GM21360 (cell line): ENCODE data around the gene CCL26.
"Not testable (repeated sequence)": the region's sequence is repeated elsewhere in the genome, so short reads cannot be mapped to it uniquely, and the experiment has no call there.

ENCODE experiments used
- ATAC-seq: cut with Tn5 transposase; IDR thresholded peaks from one replicate; pipeline ENCODE4 v1.9.1; 2021; ENCODE audit warnings: mild to moderate bottlenecking, moderate library complexity; ENCODE audit not compliant: unreplicated experiment

The CCL26 gene

DNA sequence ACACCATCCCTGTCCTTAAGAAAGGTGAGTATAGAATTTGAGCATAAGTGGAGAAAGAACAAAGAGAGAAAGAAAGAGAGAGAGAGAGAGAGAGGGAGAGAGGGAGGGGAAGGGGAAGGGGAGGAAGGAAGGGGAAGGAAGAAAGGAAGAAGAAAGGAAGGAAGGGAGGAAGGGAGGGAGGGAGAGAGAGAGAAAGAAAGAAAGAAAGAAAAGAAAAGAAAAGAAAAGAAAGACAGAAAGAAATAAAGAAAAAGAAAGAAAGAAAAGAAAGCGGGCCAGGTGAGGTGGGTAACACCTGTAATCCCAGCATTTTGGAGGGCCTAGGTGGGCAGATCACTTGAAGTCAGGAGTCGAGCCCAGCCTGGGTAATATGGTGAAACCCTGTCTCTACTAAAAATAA lies 21.7 kb upstream of the CCL26 start:
- ATAC-seq, result no peak

DNA sequence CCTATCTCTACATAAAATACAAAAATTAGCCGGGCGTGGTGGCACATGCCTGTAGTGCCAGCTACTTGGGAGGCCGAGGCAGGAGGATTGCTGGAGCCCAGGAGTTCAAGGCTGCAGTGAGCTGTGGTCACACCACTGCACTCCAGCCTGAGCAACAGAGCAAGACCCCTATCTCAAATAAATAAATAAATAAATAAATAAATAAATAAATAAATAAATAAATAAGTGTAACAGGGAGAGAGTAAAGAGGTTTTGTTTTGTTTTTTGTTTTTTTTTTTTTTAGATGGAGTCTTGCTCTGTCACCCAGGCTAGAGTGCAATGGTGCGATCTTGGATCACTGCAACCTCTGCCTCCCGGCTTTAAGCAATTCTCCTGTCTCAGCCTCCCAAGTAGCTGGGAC lies 20.6 kb upstream of the CCL26 start:
- ATAC-seq, result not testable (repeated sequence)

- no peak for ATAC-seq
Measured at GRCh38 chr7:75789361-75789924, 17.4 kb upstream of the CCL26 start.

GRCh38 chr7:75788154-75788847 lies 16.3 kb upstream of the CCL26 start:
- not testable (repeated sequence) for ATAC-seq

DNA sequence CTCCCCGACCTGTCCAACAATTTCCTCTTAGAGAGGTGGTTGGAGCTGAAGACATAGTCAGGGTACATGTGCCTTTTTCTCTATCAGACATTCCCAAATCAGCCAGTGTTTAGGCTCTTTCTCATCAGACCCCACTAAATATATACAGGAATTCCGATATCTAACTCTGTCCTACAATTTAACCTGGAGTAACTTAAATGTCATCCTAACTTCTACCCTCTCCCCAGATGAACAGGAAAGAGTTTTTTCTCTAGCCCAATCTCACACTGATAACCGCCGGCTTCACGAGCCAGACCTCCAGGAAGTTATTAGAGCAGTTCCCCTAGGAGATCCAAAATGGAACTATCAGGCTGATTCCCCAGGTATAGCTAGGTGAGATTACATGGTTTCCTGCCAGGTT lies 11.0 kb upstream of the CCL26 start:
- ATAC-seq, result not testable (repeated sequence)

DNA sequence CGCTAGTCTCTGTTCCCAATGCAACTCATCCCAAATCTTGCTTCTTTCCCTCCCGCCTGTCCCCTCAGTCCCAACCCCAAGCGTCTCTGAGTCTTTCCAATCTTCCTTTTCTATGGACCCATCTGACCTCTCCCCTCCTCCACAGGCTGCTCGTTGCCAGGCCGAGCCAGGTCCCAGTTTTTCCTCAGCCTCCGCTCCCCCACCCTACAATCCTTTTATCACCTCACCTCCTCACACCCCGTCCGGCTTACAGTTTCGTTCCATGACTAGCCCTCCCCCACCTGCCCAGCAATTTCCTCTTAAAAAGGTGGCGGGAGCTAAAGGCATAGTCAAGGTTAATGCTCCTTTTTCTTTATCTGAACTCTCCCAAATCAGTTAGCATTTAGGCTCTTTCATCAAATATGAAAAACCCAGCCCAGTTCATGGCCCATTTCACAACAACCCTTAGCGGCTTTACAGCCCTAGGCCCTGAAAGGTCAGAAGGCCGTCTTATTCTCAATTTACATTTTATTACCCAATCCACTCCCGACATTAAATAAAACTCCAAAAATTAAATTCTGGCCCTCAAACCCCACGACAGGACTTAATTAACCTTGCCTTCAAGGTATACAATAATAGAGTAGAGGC lies 8.7 kb upstream of the CCL26 start:
- ATAC-seq, result not testable (repeated sequence)

DNA sequence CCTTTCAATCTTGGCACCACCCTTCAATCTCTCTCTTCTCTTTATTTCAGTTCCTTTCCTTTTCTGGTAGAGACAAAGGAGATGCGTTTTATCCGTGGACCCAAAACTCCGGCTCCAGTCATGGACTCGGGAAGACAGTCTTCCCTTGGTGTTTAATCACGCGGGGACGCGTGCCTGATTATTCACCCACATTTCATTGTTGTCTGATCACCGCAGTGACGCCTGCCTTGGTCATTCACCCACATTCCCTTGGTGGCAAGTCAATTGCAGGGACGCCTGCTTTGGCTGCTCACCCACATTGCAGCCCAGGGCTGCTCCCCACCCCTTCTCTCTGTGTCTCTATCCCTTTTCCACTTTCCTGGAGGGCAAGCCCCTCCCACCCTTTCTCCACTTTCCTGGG lies 7.5 kb upstream of the CCL26 start:
- not testable (repeated sequence) for ATAC-seq

DNA sequence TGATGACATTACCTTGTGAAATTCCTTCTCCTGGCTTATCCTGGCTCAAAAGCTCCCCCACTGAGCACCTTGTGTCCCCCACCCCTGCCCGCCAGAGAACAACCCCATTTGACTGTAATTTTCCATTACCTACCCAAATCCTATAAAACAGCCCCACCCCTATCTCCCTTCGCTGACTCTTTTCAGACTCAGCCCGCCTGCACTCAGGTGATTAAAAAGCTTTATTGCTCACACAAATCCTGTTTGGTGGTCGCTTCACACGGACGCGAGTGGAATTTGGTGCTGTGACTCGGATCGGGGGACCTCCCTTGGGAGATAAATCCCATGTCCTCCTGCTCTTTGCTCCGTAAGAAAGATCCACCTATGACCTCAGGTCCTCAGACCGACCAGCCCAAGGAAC lies 7.0 kb upstream of the CCL26 start:
- ATAC-seq, result not testable (repeated sequence)

DNA sequence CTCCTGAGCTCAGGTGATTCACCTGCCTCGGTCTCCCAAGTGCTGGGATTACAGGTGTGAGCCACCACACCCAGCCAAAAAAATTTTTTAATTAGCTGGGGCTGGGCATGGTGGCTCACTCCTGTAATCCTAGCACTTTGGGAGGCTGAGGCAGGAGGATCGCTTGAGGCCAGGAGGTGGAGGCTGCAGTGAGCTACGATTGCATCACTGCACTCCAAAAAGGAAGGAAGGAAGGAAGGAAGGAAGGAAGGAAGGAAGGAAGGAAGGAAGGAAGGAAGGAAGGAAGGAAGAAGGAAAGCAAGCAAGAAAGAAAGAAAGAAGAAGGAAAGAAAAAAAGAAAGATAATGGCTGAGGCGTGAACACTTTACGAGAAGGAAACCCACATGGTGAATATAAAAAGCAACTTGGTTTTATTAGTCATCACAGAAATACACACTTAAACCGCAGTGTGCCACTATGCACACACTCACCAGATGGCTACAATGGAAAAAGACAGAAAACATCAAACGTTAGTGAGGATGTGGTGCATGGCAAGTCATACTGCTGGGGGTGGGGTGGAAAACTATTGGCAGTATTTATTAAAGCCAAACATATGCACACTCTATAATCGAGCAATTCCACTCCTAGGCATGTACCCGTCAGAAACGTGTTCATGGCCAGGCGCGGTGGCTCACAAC lies 4.4 kb upstream of the CCL26 start:
- no peak for ATAC-seq

GRCh38 chr7:75773958-75774357 lies 1.9 kb upstream of the CCL26 start:
- not testable (repeated sequence) for ATAC-seq

DNA sequence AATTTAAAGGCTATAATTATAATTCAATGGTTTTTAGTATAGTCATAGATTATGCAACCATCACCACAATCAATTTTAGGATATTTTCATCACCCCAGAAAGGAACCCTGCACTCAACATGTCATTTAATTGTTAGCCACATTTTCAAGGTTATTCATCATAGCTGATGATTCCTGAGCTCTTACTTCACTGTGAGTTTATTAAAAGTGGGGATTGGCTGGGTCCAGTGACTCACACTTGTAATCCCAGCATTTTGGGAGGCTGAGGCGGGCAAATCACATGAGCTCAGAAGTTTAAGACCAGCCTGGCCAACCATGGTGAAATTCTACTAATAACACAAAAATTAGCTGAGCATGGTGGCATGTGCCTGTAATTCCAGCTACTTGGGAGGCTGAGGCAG lies 787 bp downstream of the CCL26 start:
- no peak for ATAC-seq

DNA sequence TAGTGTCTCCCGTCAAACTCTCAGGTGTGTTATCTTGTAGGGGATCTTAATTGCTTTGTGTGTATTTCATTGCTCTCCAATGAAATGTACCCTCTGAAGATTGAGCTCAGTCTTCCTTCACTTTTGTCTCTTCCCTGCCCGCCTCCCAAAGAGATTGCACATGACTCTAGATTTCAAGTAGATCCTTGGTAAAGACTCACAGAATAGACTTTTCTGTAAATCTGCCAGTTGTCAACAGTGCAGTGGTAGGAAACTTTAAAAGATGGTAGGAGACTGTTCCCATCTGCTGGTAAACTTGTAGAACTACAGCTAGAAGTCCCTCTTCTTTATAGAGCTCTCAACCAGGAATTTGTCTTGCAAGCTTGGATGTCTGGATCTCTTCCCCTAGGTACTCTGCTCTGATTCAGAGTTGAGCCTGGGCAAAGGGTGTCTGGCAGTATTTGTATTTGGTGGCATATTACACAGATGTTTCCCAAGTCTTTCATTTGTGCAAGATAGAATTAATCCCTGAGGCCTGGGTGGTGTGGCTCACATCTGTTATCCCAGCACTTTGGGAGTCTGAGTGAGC lies 9.6 kb downstream of the CCL26 start:
- no peak for ATAC-seq

DNA sequence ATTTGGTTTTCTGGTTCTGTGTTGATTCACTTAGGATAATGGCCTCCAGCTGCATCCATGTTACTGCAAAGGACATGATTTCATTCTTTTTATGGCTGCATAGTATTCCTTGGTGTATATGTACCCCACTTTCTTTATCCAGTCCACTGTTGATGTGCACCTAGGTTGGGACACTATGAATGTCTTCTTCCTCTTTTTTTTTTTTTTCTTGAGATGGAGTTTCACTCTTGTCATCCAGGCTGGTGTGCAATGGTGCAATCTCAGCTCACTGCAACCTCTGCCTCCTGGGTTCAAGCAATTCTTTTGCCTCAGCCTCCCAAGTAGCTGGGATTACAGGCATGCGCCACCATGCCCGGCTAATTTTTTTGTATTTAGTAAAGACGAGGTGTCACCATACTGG lies 10.2 kb downstream of the CCL26 start:
- ATAC-seq, result not testable (repeated sequence)

DNA sequence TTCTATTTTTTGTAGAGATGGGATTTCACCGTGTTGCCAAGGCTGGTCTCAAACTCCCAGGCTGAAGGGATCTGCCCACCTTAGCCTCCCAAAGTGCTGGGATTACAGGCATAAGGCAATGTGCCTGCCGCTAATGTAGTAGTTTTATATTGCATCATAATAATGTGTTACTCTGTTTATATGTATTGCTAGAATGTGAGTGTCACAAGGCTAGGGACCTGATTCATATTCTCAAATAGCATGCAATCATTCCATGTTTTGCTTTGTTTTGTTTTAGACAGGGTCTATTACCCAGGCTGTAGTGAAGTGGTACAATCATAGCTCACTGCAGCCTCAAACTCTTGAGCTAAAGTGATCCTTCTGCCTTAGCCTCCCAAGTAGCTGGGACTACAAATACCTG lies 13.5 kb downstream of the CCL26 start:
- ATAC-seq, result no peak

DNA sequence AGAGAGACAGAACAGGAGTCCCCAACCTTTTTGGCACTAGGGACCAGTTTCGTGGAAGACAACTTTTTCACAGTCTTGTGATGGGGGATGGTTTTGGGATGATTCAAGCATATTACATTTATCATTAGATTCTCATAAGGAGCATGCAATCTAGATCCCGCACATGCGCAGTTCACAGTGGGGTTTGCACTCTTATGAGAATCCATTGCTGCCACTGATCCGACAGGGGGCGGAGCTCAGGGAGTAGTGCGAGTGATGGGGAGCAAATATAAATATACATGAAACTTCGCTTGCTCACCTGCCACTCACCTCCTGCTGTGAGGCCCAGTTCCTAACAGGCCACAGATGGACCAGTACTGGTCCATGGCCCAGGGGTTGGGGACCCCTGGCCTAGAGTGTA lies 14.2 kb downstream of the CCL26 start:
- ATAC-seq, result no peak

DNA sequence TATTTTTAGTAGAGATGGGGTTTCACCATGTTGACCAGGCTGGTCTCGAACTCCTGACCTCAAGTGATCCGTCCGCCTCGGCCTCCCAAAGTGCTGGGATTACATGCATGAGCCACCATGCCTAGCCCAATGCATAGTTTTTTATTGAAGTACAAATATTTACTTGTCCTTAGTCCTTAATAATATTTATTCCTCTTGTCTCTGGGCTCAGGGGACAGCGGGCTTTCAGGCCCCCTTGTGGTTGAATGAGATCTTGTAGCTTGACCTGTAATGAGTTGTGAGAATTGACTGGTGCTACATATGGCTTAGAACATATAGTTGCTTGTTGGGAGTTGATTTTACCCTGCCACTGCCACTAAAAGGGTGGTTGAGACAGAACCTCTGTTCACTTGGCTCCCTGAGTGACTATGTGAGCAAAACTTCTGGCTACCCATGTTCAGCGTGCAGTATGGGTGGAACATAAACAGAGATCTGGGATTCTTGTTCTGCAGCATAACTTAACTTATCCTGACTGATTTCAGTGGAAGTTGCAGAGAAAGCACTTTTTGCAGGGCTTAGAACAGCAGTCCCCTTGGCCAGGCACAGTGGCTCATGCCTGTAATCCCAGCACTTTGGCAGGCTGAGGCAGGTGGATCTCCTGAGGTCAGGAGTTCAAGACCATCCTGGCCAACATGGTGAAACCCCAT lies 14.9 kb downstream of the CCL26 start:
- ATAC-seq, result no peak

- no peak for ATAC-seq
Measured at GRCh38 chr7:75756206-75756990, 15.6 kb downstream of the CCL26 start.

DNA sequence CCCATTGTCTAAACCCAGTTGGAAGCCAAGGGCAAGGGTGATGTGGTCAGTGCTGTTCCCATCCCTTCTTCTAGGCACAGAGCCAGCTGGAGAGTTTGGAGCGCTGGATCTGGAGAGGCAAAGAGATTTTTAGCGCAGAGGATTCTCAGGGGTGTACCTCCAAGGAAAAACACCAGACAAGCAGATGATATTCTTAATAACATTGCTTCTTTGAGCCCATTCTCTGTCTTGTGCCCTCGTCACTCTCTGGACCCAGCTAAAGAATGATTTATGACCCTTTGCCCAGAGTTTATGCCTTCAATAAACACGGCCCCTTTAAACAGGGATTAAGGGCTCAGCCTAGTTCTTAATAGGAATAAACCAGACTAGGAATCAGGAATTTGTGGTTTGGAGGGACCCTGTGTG lies 28.6 kb downstream of the CCL26 start:
- no peak for ATAC-seq

DNA sequence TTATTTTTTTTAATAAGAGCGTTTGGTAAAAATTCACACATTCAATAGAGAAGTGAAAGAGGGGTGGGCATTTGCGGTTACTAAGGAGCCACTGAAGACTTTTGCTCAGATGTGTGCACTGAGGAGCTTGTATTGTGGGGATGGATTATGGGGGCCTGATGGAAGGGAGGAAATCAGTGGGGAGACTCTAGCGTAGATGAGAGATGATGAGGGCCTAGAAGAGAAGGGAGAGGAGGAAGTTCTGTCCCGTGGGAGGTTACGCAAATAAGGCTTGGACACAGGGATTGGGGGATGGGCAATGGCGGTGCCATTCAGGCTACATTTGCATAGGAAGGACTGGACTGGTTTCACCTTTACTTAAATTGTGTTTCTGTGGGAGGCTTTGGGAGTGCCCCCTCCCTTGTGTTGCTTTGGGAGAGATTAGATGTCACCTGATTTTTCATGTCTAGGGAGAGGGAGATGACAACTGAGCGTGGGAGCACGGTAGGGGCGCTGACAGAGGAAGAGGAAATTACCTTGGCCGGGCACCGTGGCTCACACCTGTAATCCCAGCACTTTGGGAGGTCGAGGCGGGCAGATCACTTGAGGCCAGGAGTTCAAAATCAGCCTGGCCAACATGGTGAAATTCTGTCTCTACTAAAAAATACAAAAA lies 31.0 kb downstream of the CCL26 start:
- no peak for ATAC-seq
